ENCODE data around the gene DDAH2.

- TF ChIP-seq CTCF (IDR thresholded peaks at IDR 0.05) (no peak), EP300 (IDR thresholded peaks at IDR 0.05; ENCODE audit: low read depth) (no peak), POLR2A (IDR thresholded peaks at IDR 0.05) (no peak)
These were observed 8.8 kb downstream of the DDAH2 start for GRCh38 chr6:31720196-31720770.

All from transverse colon (tissue), 3 donors.